CD4-positive, alpha-beta T cell treated with Interleukin-15 for 4 hours (primary cell): ENCODE data around the gene IFT122.

Experiments used
- DNase-seq: peaks from one replicate; pipeline ENCODE4 v3.0.0-alpha.2; 2020; ENCODE audit warnings: low spot score

Gene IFT122

GRCh38 chr3:129519449-129519848 lies 79.4 kb downstream of the IFT122 start:
- DNase-seq: no peak

- no peak for DNase-seq
Measured at GRCh38 chr3:129519896-129520715, 80.1 kb downstream of the IFT122 start.

GRCh38 chr3:129520960-129521359 lies 80.9 kb downstream of the IFT122 start:
- no peak for DNase-seq

- no peak for DNase-seq
Measured at GRCh38 chr3:129521611-129522010, 81.6 kb downstream of the IFT122 start.

- no peak for DNase-seq
Measured at GRCh38 chr3:129522953-129523352, 82.9 kb downstream of the IFT122 start.

GRCh38 chr3:129524081-129524480 lies 84.1 kb downstream of the IFT122 start:
- no peak for DNase-seq

GRCh38 chr3:129525341-129525968 lies 85.4 kb downstream of the IFT122 start:
- DNase-seq: no peak

- no peak for DNase-seq
Measured at GRCh38 chr3:129526121-129526900, 86.3 kb downstream of the IFT122 start.

GRCh38 chr3:129527262-129527661 lies 87.2 kb downstream of the IFT122 start:
- no peak for DNase-seq

GRCh38 chr3:129528589-129529100 lies 88.6 kb downstream of the IFT122 start, which contains the start of gene RHO:
TSS of gene RHO (plus strand) at chr3:129528639. CDS start at chr3:129528734, 95 bp downstream.
- no peak for DNase-seq

GRCh38 chr3:129529436-129530210 lies 89.6 kb downstream of the IFT122 start:
- no peak for DNase-seq

- no peak for DNase-seq
Measured at GRCh38 chr3:129530251-129530791, 90.3 kb downstream of the IFT122 start.

GRCh38 chr3:129530821-129531220 lies 90.8 kb downstream of the IFT122 start:
- DNase-seq: no peak

- no peak for DNase-seq
Measured at GRCh38 chr3:129531699-129532098, 91.7 kb downstream of the IFT122 start.

GRCh38 chr3:129532261-129532660 lies 92.2 kb downstream of the IFT122 start:
- no peak for DNase-seq

- DNase-seq: no peak
Measured at GRCh38 chr3:129533406-129533805, 93.4 kb downstream of the IFT122 start.

GRCh38 chr3:129534428-129535027 lies 94.5 kb downstream of the IFT122 start:
- DNase-seq: no peak

GRCh38 chr3:129535075-129535474 lies 95.1 kb downstream of the IFT122 start:
- DNase-seq: no peak

- no peak for DNase-seq
Measured at GRCh38 chr3:129536374-129536667, 96.3 kb downstream of the IFT122 start.

GRCh38 chr3:129536804-129537203 lies 96.8 kb downstream of the IFT122 start:
- DNase-seq: no peak

- DNase-seq: no peak
Measured at GRCh38 chr3:129539206-129539605, 99.2 kb downstream of the IFT122 start.
